HFFc6 (cell line): Measurements from ENCODE around the gene AOPEP. TPM values are rescaled to one million over a fixed set of nuclear protein-coding genes. Genes with fewer than 3 reads are reported as not detected.

Experiments used
- DNase-seq: peaks from one replicate; pipeline ENCODE4 v3.0.0-alpha.2; 2018
- H3K27ac Mint-ChIP-seq: 2 replicates; pipeline ENCODE4 v1.8.0; 2020; ENCODE audit warnings: mild to moderate bottlenecking, mixed read lengths
- H3K27me3 Mint-ChIP-seq: 2 replicates; pipeline ENCODE4 v1.8.0; 2021; ENCODE audit warnings: mild to moderate bottlenecking, moderate library complexity, mixed read lengths; ENCODE audit not compliant: insufficient read depth
- H3K36me3 Mint-ChIP-seq: 2 replicates; pipeline ENCODE4 v1.8.0; 2021; ENCODE audit warnings: low read depth, mixed read lengths
- H3K4me1 Mint-ChIP-seq: 2 replicates; pipeline ENCODE4 v1.8.0; 2020; ENCODE audit warnings: low read depth, mixed read lengths
- H3K4me3 Mint-ChIP-seq: 2 replicates; pipeline ENCODE4 v1.8.0; 2020; ENCODE audit warnings: mild to moderate bottlenecking, moderate library complexity, mixed read lengths
- H3K9me3 Mint-ChIP-seq: 2 replicates; pipeline ENCODE4 v1.8.0; 2020; ENCODE audit warnings: mild to moderate bottlenecking, mixed read lengths
- CTCF ChIP-seq: fragments of 200-600 bp; sonication (generic); IDR thresholded peaks from 2 replicates; pipeline ENCODE4 v1.5.0; 2021; ENCODE audit warnings: antibody characterized with exemption, mild to moderate bottlenecking
- total RNA-seq, 6 experiments: library from RNA; stranded (reverse); fragmentation: NEBNext Ultra II Directional; extraction: Animal tissue kit (Norgen Biotek cat#: 25700); gene quantifications; 2 replicates in 1 of 6; 3 replicates in 5 of 6; pipeline ENCODE4 v1.2.3, GENCODE V29; 2021

Gene AOPEP
- total RNA-seq, 6 experiments from 2014 or later, result 32.2 to 46.6 (median 36.3) TPM

- Mint-ChIP-seq H3K4me3 (no peak overlapping the region), H3K27ac (no peak overlapping the region), H3K36me3 (no peaks in the 10 kb centered on the region), H3K27me3 (peaks cover 3% of the 10 kb centered on the region), H3K9me3 (no peaks in the 10 kb centered on the region), H3K4me1 (peaks cover 32% of the 10 kb centered on the region)
- DNase-seq, result no peak
- TF ChIP-seq CTCF, result no peak
These were observed 399.2 kb downstream of the AOPEP start for GRCh38 chr9:95125652-95126051.

- H3K4me1 Mint-ChIP-seq, result peaks cover 31% of the 10 kb centered on the region
- DNase-seq, result no peak
- H3K27ac Mint-ChIP-seq, result no peak overlapping the region
- no peaks in the 10 kb centered on the region for H3K9me3 Mint-ChIP-seq
- H3K36me3 Mint-ChIP-seq, result no peaks in the 10 kb centered on the region
- H3K4me3 Mint-ChIP-seq, result peak overlapping the region; percentile 87; the same call in 1 of the 2 replicates
- TF ChIP-seq CTCF, result no peak
- peaks cover 3% of the 10 kb centered on the region for H3K27me3 Mint-ChIP-seq
These were observed 400.2 kb downstream of the AOPEP start for GRCh38 chr9:95126739-95127138.

- H3K4me1 Mint-ChIP-seq, result peaks cover 31% of the 10 kb centered on the region
- H3K27me3 Mint-ChIP-seq, result peaks cover 3% of the 10 kb centered on the region
- peak overlapping the region; percentile 87 for H3K4me3 Mint-ChIP-seq
- TF ChIP-seq CTCF, result peak; percentile 97
- H3K9me3 Mint-ChIP-seq, result no peaks in the 10 kb centered on the region
- H3K27ac Mint-ChIP-seq, result peak overlapping the region; percentile 61
- peak; percentile 66 for DNase-seq
- H3K36me3 Mint-ChIP-seq, result no peaks in the 10 kb centered on the region
These were observed 401.0 kb downstream of the AOPEP start for GRCh38 chr9:95127249-95128176.

- no peak for DNase-seq
- Mint-ChIP-seq H3K27ac (no peak overlapping the region), H3K27me3 (no peaks in the 10 kb centered on the region; the same call in none of the 2 replicates), H3K36me3 (no peaks in the 10 kb centered on the region), H3K4me1 (peaks cover 31% of the 10 kb centered on the region), H3K9me3 (no peaks in the 10 kb centered on the region), H3K4me3 (no peak overlapping the region; the same call in 1 of the 2 replicates)
- no peak for TF ChIP-seq CTCF
These were observed 401.7 kb downstream of the AOPEP start for GRCh38 chr9:95128177-95128524.

- no peak for TF ChIP-seq CTCF
- Mint-ChIP-seq H3K27me3 (no peaks in the 10 kb centered on the region; the same call in 1 of the 2 replicates), H3K4me1 (peaks cover 31% of the 10 kb centered on the region), H3K9me3 (no peaks in the 10 kb centered on the region), H3K4me3 (no peak overlapping the region), H3K27ac (no peak overlapping the region), H3K36me3 (no peaks in the 10 kb centered on the region)
- no peak for DNase-seq
These were observed 403.2 kb downstream of the AOPEP start for GRCh38 chr9:95129476-95130291.
